ENCODE results near the gene DGCR8.

The DGCR8 gene

GRCh38 chr22:20102203-20102780 is 22.3 kb downstream of the DGCR8 start:
- TF ChIP-seq, protein P1, sequence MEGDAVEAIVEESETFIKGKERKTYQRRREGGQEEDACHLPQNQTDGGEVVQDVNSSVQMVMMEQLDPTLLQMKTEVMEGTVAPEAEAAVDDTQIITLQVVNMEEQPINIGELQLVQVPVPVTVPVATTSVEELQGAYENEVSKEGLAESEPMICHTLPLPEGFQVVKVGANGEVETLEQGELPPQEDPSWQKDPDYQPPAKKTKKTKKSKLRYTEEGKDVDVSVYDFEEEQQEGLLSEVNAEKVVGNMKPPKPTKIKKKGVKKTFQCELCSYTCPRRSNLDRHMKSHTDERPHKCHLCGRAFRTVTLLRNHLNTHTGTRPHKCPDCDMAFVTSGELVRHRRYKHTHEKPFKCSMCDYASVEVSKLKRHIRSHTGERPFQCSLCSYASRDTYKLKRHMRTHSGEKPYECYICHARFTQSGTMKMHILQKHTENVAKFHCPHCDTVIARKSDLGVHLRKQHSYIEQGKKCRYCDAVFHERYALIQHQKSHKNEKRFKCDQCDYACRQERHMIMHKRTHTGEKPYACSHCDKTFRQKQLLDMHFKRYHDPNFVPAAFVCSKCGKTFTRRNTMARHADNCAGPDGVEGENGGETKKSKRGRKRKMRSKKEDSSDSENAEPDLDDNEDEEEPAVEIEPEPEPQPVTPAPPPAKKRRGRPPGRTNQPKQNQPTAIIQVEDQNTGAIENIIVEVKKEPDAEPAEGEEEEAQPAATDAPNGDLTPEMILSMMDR (IDR thresholded peaks at IDR 0.05; ENCODE audit: borderline replicate concordance, insufficient read depth, low read depth, low read length): no peak
- H3K4me3 ChIP-seq (ENCODE audit: low read depth, low read length): no peak overlapping the region

GRCh38 chr22:20105456-20106204 is 25.6 kb downstream of the DGCR8 start:
- TF ChIP-seq, protein P1 (IDR thresholded peaks at IDR 0.05; ENCODE audit: borderline replicate concordance, insufficient read depth, low read depth, low read length): no peak
- H3K4me3 ChIP-seq (ENCODE audit: low read depth, low read length): no peak overlapping the region

DNA sequence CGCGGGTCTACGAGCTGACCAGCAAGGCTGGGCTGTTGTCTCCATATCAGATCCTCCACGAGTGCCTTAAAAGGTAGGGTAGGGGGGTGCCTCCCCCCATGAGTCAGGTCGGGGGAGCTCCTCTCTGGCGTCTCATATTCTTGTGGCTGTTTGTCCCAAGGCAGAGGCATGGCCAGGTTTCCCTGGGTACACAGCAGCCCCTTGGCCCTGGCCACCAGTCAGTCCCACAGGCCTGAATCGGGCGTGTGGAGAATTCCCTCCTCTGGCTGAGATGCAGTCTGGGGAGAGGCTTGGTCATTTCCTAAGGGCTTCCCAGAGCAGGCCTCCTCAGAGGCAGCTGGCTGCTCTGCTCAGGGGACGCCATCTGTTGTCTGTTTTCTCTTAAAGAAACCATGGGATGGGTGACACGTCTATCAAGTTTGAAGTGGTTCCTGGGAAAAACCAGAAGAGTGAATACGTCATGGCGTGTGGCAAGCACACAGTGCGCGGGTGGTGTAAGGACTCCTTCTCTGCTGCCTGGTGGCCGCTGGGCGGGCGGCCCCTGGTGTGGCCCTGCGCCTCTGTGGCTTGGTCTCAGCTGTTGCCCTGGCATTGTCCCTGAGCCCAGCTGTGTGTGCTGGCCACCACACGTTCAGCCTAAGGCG is 26.3 kb downstream of the DGCR8 start:
- TF ChIP-seq, protein P1 (IDR thresholded peaks at IDR 0.05; ENCODE audit: borderline replicate concordance, insufficient read depth, low read depth, low read length): no peak

GRCh38 chr22:20106849-20107237 is 26.8 kb downstream of the DGCR8 start:
- no peak overlapping the region for H3K4me3 ChIP-seq (ENCODE audit: low read depth, low read length)
- TF ChIP-seq, protein P1 (IDR thresholded peaks at IDR 0.05; ENCODE audit: borderline replicate concordance, insufficient read depth, low read depth, low read length): no peak

More for the DNA sequence above, 26.3 kb downstream of the DGCR8 start:
- no peak overlapping the region for H3K4me3 ChIP-seq (ENCODE audit: low read depth, low read length)

GRCh38 chr22:20107471-20107901 is 27.4 kb downstream of the DGCR8 start:
- TF ChIP-seq, protein P1 (IDR thresholded peaks at IDR 0.05; ENCODE audit: borderline replicate concordance, insufficient read depth, low read depth, low read length): no peak
- H3K4me3 ChIP-seq (ENCODE audit: low read depth, low read length): no peak overlapping the region

GRCh38 chr22:20107951-20108756 is 28.1 kb downstream of the DGCR8 start:
- no peak overlapping the region for H3K4me3 ChIP-seq (ENCODE audit: low read depth, low read length)
- TF ChIP-seq, protein P1 (IDR thresholded peaks at IDR 0.05; ENCODE audit: borderline replicate concordance, insufficient read depth, low read depth, low read length): no peak

All from GM12875 (cell line).